Activated CD4-positive, alpha-beta T cell treated with anti-CD3 and anti-CD28 coated beads, Interleukin-10, Interleukin-2, amounts not matched to agents 100 ng/mL and 50 ng/mL, durations not matched to agents 16 hours and 8 hours (primary cell): ENCODE measurements around the gene TSPO.
"Not testable (repeated sequence)": the region's sequence is repeated elsewhere in the genome, so short reads cannot be mapped to it uniquely, and the experiment has no call there.

Source experiments
- DNase-seq: peaks from one replicate; pipeline ENCODE4 v3.0.0-alpha.2; 2020

TSPO gene

GRCh38 chr22:43151251-43152002 lies at the start of gene TSPO:
TSPO (plus strand) TSS chr22:43151559; CDS start chr22:43159239, 7,680 bp downstream.
- peak; percentile 67 for DNase-seq

- peak; percentile 51 for DNase-seq
Measured at GRCh38 chr22:43104056-43104625, 47.2 kb upstream of the TSPO start.

- DNase-seq: not testable (repeated sequence)
Measured at GRCh38 chr22:43104950-43105349, 46.4 kb upstream of the TSPO start.

- DNase-seq: no peak
Measured at GRCh38 chr22:43106302-43106701, 45.1 kb upstream of the TSPO start.

GRCh38 chr22:43109511-43109910 lies 41.8 kb upstream of the TSPO start:
- DNase-seq: no peak

GRCh38 chr22:43109921-43110443 lies 41.4 kb upstream of the TSPO start:
- no peak for DNase-seq

GRCh38 chr22:43110444-43110926 lies 40.9 kb upstream of the TSPO start, which contains the start of gene BIK:
BIK (plus strand) TSS chr22:43110750; CDS start chr22:43124023, 13,273 bp downstream.
- peak; percentile 45 for DNase-seq

GRCh38 chr22:43110927-43111623 lies 40.3 kb upstream of the TSPO start:
- DNase-seq: peak; percentile 28

GRCh38 chr22:43113526-43114251 lies 37.7 kb upstream of the TSPO start:
- no peak for DNase-seq

GRCh38 chr22:43114958-43115357 lies 36.4 kb upstream of the TSPO start:
- no peak for DNase-seq

GRCh38 chr22:43116932-43117331 lies 34.4 kb upstream of the TSPO start:
- no peak for DNase-seq

GRCh38 chr22:43118024-43118849 lies 33.1 kb upstream of the TSPO start:
- no peak for DNase-seq

GRCh38 chr22:43118953-43119458 lies 32.4 kb upstream of the TSPO start:
- no peak for DNase-seq

- no peak for DNase-seq
Measured at GRCh38 chr22:43126501-43127165, 24.7 kb upstream of the TSPO start.

GRCh38 chr22:43127166-43127908 lies 24.0 kb upstream of the TSPO start:
- no peak for DNase-seq

- no peak for DNase-seq
Measured at GRCh38 chr22:43128116-43128515, 23.2 kb upstream of the TSPO start.

- DNase-seq: no peak
Measured at GRCh38 chr22:43128928-43129424, 22.4 kb upstream of the TSPO start.

GRCh38 chr22:43129426-43130425 lies 21.6 kb upstream of the TSPO start:
- no peak for DNase-seq
